Common myeloid progenitor, CD34-positive (primary cell): Measurements from ENCODE around the gene KLHL25.
"Not testable (repeated sequence)": the region's sequence is repeated elsewhere in the genome, so short reads cannot be mapped to it uniquely, and the experiment has no call there.

ENCODE experiments used
- CTCF ChIA-PET: fragments of 350-600 bp; sonication (Branson Sonifier 250); formaldehyde crosslinking; loops from one replicate; lab custom pipeline; 2021; ENCODE audit warnings: antibody characterized with exemption; lab: Charles Lee
- POLR2A ChIA-PET: fragments of 350-600 bp; sonication (Branson Sonifier 250); formaldehyde crosslinking; loops from one replicate; lab custom pipeline; 2021; ENCODE audit warnings: antibody characterized with exemption; lab: Charles Lee
- DNase-seq, 3 donors: peaks; one replicate each; pipeline versions ENCODE4 v3.0.0 to v3.0.0-alpha.2; 2013
- H3K27ac ChIP-seq, 2 experiments: 1 replicate in 1 of 2; 2 replicates in 1 of 2; pipeline ENCODE4 v1.7.0; 2013; ENCODE audit warnings: inconsistent platforms in 2 of 2, low read length in 2 of 2, mild to moderate bottlenecking in 2 of 2, low read depth in 1 of 2, moderate library complexity in 1 of 2; ENCODE audit not compliant: severe bottlenecking in 2 of 2, insufficient read depth in 1 of 2, poor library complexity in 1 of 2
- H3K27me3 ChIP-seq, 5 experiments: replicated peaks in 2 of 5; 1 replicate in 3 of 5; 2 replicates in 2 of 5; pipeline versions ENCODE4 v1.6.1 to v1.7.0; 2013; ENCODE audit warnings: low read length in 4 of 5, mild to moderate bottlenecking in 2 of 5, moderate library complexity in 2 of 5, inconsistent platforms in 1 of 5; ENCODE audit not compliant: insufficient read depth in 5 of 5, control insufficient read depth in 4 of 5
- H3K36me3 ChIP-seq, 4 experiments: 1 replicate in 2 of 4; 2 replicates in 2 of 4; pipeline versions ENCODE4 v1.6.1 to v1.7.0; 2013; ENCODE audit warnings: low read length in 3 of 4, control low read depth in 1 of 4, mild to moderate bottlenecking in 1 of 4; ENCODE audit not compliant: control insufficient read depth in 4 of 4, insufficient read depth in 4 of 4
- H3K4me1 ChIP-seq, 4 experiments: 1 replicate in 3 of 4; 2 replicates in 1 of 4; pipeline versions ENCODE4 v1.6.1 to v1.7.1; 2013; ENCODE audit warnings: low read length in 3 of 4, mild to moderate bottlenecking in 3 of 4, control low read depth in 1 of 4, inconsistent platforms in 1 of 4, moderate library complexity in 1 of 4; ENCODE audit not compliant: control insufficient read depth in 4 of 4, insufficient read depth in 4 of 4; ENCODE audit errors: control extremely low read depth in 1 of 4
- H3K4me3 ChIP-seq, 7 experiments: 1 replicate in 4 of 7; 2 replicates in 3 of 7; pipeline versions ENCODE4 v1.5.1 to v1.7.0; 2013; ENCODE audit warnings: mild to moderate bottlenecking in 7 of 7, low read length in 6 of 7, moderate library complexity in 6 of 7, inconsistent platforms in 2 of 7, low read depth in 2 of 7, control low read depth in 1 of 7; ENCODE audit not compliant: insufficient read depth in 4 of 7, control insufficient read depth in 1 of 7; ENCODE audit errors: extremely low read depth in 1 of 7
- H3K9me3 ChIP-seq, 5 experiments: 1 replicate in 4 of 5; 2 replicates in 1 of 5; pipeline versions ENCODE4 v1.6.1 to v1.7.1; 2013; ENCODE audit warnings: low read length in 4 of 5, mild to moderate bottlenecking in 2 of 5, inconsistent platforms in 1 of 5, low read depth in 1 of 5, moderate library complexity in 1 of 5; ENCODE audit not compliant: control insufficient read depth in 4 of 5, insufficient read depth in 2 of 5; ENCODE audit errors: control extremely low read depth in 1 of 5
- WGBS: methylation state at CpG from one replicate; pipeline ENCODE4 v1.1.5; 2013; ENCODE audit not compliant: insufficient coverage; 5-methylcytosine and 5-hydroxymethylcytosine counted together

The KLHL25 gene

DNA sequence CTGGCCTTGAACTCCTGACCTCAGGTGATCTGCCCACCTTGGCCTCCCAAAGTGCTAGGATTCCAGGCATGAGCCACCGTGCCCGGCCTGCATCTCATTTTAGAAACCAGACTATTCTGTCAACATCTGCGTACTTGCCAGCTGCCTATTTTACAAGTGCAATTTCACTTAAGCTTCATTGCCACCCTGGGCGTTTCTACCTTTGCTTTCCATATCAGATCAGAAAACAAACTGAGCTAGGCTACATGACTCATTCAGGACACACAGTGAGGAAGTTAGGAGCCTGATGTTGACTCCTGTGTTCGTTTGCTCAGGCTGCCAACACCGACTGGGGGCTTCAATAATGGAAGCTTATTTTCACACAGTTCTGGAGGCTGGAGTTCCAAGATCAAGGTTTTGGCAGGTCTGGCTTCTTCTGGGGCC is 42.3 kb upstream of the KLHL25 start:
- CTCF ChIA-PET, result interaction anchor here (1.0 to 1.8 kb wide), 4 partner anchors 11 to 107 kb away, joined by 3 to 4 read pairs (median 3); no protein-coding TSS in a partner anchor
- 79% methylated on average over 6 of the region's 6 CpGs for WGBS

DNA sequence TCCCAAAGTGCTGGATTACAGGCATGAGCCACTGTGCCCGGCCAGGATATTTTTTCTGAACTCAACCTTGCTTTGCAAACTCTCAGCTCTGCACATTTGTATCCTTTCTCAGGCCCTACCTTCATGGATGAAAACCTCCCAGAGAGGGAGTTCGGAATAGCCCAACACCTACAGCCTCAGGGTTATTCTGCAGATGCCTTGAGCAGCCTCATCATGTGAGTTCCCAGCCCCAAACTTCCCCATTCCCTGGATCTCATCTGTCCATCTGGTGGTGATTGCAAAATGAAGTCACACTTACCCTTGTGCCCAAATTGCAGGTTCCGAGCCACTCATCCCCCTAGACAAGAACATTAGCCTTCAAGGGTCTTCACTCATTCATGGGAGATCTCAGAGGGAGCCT is 39.9 kb upstream of the KLHL25 start:
- peaks cover 0 to under 1% (median 0%) of the 10 kb centered on the region in 4 experiments for H3K4me1 ChIP-seq
- peaks cover 0 to 2% (median 0%) of the 10 kb centered on the region in 5 experiments for H3K27me3 ChIP-seq
- no peaks in the 10 kb centered on the region for H3K9me3 ChIP-seq
- POLR2A ChIA-PET, result no interaction called here
- 97% methylated on average over 3 of the region's 3 CpGs for WGBS
- DNase-seq, result no peak
- H3K36me3 ChIP-seq, result no peaks in the 10 kb centered on the region
- CTCF ChIA-PET, result interaction anchor here (0.7 kb wide), 1 partner anchor 958 kb away, joined by 3 read pairs; no protein-coding TSS in a partner anchor
- no peak overlapping the region for H3K4me3 ChIP-seq
- H3K27ac ChIP-seq, result no peak overlapping the region

More for the DNA sequence above, 42.3 kb upstream of the KLHL25 start:
- Histone ChIP-seq H3K4me1 (peaks cover 0 to 13% (median 9%) of the 10 kb centered on the region in 4 experiments), H3K27me3 (peaks cover 0 to 2% (median 0%) of the 10 kb centered on the region in 5 experiments), H3K4me3 (no peak overlapping the region), H3K36me3 (no peaks in the 10 kb centered on the region), H3K27ac (no peak overlapping the region), H3K9me3 (no peaks in the 10 kb centered on the region)
- peak in 2 of 3 donors; percentile 52 to 58 for DNase-seq
- POLR2A ChIA-PET, result no interaction called here

DNA sequence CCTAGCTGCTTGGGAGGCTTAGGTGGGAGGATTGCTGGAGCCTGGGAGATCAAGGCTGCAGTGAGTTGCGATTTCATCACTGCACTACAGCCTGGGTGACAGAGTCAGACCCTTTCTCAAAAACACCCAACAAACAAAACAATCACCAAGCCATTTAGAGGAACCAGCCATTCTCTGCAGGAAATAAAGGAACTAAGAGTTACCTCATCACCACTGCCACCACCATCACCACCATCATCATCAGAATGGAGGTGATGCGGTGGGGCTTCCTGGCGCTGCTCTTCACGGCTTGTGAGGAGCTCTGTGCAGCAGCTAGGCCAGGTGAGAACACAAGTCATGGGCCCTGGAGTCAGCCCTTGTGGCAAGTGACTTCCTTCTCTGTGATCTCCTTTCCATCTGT is 37.7 kb upstream of the KLHL25 start:
- H3K27ac ChIP-seq, result no peak overlapping the region
- no peaks in the 10 kb centered on the region for H3K9me3 ChIP-seq
- ChIA-PET POLR2A (no interaction called here), CTCF (interaction anchor here (1.2 to 4.5 kb wide), 2 partner anchors 77 to 104 kb away, joined by 3 to 17 read pairs; no protein-coding TSS in a partner anchor)
- no peaks in the 10 kb centered on the region for H3K4me1 ChIP-seq
- H3K36me3 ChIP-seq, result no peaks in the 10 kb centered on the region
- peak in 2 of 3 donors; percentile 66 to 72 for DNase-seq
- H3K27me3 ChIP-seq, result peaks cover 0 to 2% (median 0%) of the 10 kb centered on the region in 5 experiments
- 93% methylated on average over 4 of the region's 4 CpGs for WGBS
- H3K4me3 ChIP-seq, result no peak overlapping the region

DNA sequence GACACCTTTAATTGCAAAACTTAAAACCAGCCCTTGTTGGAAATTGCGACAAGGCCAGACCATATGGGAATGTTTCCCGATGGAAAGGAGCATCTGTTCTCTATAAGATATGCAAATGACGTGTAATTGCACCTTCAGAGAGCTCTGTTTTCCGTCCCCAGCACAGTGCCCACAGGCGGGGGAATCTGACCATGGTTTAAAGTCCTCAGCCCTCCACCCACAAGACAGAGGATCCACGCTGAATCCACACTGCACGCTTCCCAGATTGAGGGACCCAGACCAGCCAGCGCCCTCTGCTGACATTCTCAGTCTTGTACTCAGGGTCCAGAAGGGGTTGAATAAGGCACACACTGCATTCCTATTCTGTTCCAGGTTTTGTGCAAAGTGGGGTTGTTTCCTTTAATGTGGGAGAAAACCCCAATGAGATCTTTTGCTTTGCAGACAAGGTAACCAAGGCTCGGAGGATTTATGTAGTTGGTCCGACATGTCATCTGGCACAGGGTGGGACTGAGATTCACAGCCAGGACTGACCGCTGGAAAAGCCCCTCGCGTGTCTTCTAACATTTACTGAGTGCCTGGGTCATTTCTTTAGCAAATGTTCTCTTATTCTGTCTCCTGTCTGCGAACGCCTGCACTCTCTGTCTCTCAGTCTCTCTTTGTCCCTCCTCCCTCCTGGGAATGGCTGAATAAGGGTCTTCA is 36.8 kb upstream of the KLHL25 start:
- no peak overlapping the region for H3K4me3 ChIP-seq
- no peaks in the 10 kb centered on the region for H3K9me3 ChIP-seq
- H3K4me1 ChIP-seq, result no peaks in the 10 kb centered on the region
- WGBS, result 86% methylated on average over 10 of the region's 15 CpGs
- no peak overlapping the region for H3K27ac ChIP-seq
- POLR2A ChIA-PET, result no interaction called here
- peak; percentile 29 to 55 (median 51) for DNase-seq
- H3K27me3 ChIP-seq, result peaks cover 0 to 2% (median 0%) of the 10 kb centered on the region in 5 experiments
- H3K36me3 ChIP-seq, result no peaks in the 10 kb centered on the region
- CTCF ChIA-PET, result interaction anchor here (1.0 to 4.5 kb wide), 7 partner anchors 16 to 103 kb away, joined by 3 to 17 read pairs (median 4); no protein-coding TSS in a partner anchor

GRCh38 chr15:85829754-85830153 is 35.0 kb upstream of the KLHL25 start:
- H3K9me3 ChIP-seq, H3K4me3 ChIP-seq, H3K36me3 ChIP-seq, DNase-seq, H3K27me3 ChIP-seq, POLR2A ChIA-PET, H3K4me1 ChIP-seq, H3K27ac ChIP-seq: not testable (repeated sequence)
- CTCF ChIA-PET, result interaction anchor here (1.2 to 4.5 kb wide), 5 partner anchors 14 to 101 kb away, joined by 3 to 17 read pairs (median 5); no protein-coding TSS in a partner anchor
- 92% methylated on average over 2 of the region's 4 CpGs for WGBS

- H3K36me3 ChIP-seq, result no peaks in the 10 kb centered on the region
- no peak overlapping the region for H3K27ac ChIP-seq
- no peak overlapping the region for H3K4me3 ChIP-seq
- H3K9me3 ChIP-seq, result no peaks in the 10 kb centered on the region
- ChIA-PET POLR2A (no interaction called here), CTCF (interaction anchor here (1.4 to 4.5 kb wide), 2 partner anchors 18 to 100 kb away, joined by 3 to 17 read pairs; no protein-coding TSS in a partner anchor)
- WGBS, result 100% methylated on average over 2 of the region's 4 CpGs
- no peak for DNase-seq
- H3K27me3 ChIP-seq, result no peaks in the 10 kb centered on the region
- H3K4me1 ChIP-seq, result no peaks in the 10 kb centered on the region
Observed at GRCh38 chr15:85828874-85829273, 34.1 kb upstream of the KLHL25 start.

GRCh38 chr15:85828126-85828525 is 33.4 kb upstream of the KLHL25 start:
- Histone ChIP-seq H3K27me3 (no peaks in the 10 kb centered on the region), H3K9me3 (no peaks in the 10 kb centered on the region), H3K4me1 (no peaks in the 10 kb centered on the region), H3K4me3 (no peak overlapping the region), H3K27ac (no peak overlapping the region), H3K36me3 (no peaks in the 10 kb centered on the region)
- ChIA-PET CTCF (interaction anchor here (0.8 kb wide), 1 partner anchor 8 kb away, joined by 3 read pairs; no protein-coding TSS in a partner anchor), POLR2A (no interaction called here)
- DNase-seq, result no peak
- 100% methylated on average over 1 of the region's 1 CpG for WGBS
